ENCODE measurements around the gene VTI1B.
"Not testable (repeated sequence)": the region's sequence is repeated elsewhere in the genome, so short reads cannot be mapped to it uniquely, and the experiment has no call there.

DNA sequence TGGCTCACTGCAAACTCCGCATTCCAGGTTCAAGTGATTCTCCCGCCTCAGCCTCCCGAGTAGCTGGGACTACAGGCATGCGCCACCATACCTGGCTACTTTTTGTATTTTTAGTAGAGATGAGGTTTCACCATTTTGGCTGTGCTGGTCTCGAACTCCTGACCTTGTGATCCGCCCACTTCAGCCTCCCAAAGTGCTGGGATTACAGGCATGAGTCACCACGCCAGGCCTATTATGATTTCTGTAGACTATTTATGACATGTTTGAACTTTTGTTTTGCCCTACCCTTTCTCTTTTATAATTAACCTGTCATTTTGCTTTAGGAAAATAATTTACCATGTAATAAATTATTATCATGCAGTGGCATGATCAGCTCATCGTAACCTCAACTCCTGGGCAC, 27.1 kb upstream of the VTI1B start, which contains the start of gene RDH12:
- not testable (repeated sequence) for TF ChIP-seq EZH2phosphoT487 (IDR thresholded peaks at IDR 0.05; ENCODE audit: borderline replicate concordance, low read depth, low read length)
- TF ChIP-seq, protein P1, sequence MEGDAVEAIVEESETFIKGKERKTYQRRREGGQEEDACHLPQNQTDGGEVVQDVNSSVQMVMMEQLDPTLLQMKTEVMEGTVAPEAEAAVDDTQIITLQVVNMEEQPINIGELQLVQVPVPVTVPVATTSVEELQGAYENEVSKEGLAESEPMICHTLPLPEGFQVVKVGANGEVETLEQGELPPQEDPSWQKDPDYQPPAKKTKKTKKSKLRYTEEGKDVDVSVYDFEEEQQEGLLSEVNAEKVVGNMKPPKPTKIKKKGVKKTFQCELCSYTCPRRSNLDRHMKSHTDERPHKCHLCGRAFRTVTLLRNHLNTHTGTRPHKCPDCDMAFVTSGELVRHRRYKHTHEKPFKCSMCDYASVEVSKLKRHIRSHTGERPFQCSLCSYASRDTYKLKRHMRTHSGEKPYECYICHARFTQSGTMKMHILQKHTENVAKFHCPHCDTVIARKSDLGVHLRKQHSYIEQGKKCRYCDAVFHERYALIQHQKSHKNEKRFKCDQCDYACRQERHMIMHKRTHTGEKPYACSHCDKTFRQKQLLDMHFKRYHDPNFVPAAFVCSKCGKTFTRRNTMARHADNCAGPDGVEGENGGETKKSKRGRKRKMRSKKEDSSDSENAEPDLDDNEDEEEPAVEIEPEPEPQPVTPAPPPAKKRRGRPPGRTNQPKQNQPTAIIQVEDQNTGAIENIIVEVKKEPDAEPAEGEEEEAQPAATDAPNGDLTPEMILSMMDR (conservative IDR thresholded peaks at IDR 0.05; ENCODE audit: low read length) = not testable (repeated sequence)

Measured in OCI-LY7 (cell line).